ENCODE measurements around the gene SIGLEC12.

The SIGLEC12 gene

GRCh38 chr19:51501594-51502263 lies at the start of gene SIGLEC12:
SIGLEC12 (minus strand) TSS chr19:51501800; CDS start chr19:51501733, 67 bp downstream.
- DNase-seq (ENCODE audit: low read depth in 2 of 2): no peak

GRCh38 chr19:51550848-51551672 lies 49.5 kb upstream of the SIGLEC12 start:
- DNase-seq (ENCODE audit: low read depth in 2 of 2): no peak

GRCh38 chr19:51549533-51550324 lies 48.1 kb upstream of the SIGLEC12 start:
- no peak for DNase-seq (ENCODE audit: low read depth in 2 of 2)

GRCh38 chr19:51548891-51549305 lies 47.3 kb upstream of the SIGLEC12 start:
- no peak for DNase-seq (ENCODE audit: low read depth in 2 of 2)

GRCh38 chr19:51548213-51548651 lies 46.6 kb upstream of the SIGLEC12 start:
- no peak for DNase-seq (ENCODE audit: low read depth in 2 of 2)

- no peak for DNase-seq (ENCODE audit: low read depth in 2 of 2)
Measured at GRCh38 chr19:51547397-51548212, 46.0 kb upstream of the SIGLEC12 start.

- no peak for DNase-seq (ENCODE audit: low read depth in 2 of 2)
Measured at GRCh38 chr19:51546650-51547396, 45.2 kb upstream of the SIGLEC12 start.

- no peak for DNase-seq (ENCODE audit: low read depth in 2 of 2)
Measured at GRCh38 chr19:51546107-51546649, 44.6 kb upstream of the SIGLEC12 start.

- no peak for DNase-seq (ENCODE audit: low read depth in 2 of 2)
Measured at GRCh38 chr19:51544038-51544437, 42.4 kb upstream of the SIGLEC12 start.

- DNase-seq (ENCODE audit: low read depth in 2 of 2): no peak
Measured at GRCh38 chr19:51542699-51543098, 41.1 kb upstream of the SIGLEC12 start.

- no peak for DNase-seq (ENCODE audit: low read depth in 2 of 2)
Measured at GRCh38 chr19:51541458-51542357, 40.1 kb upstream of the SIGLEC12 start.

- DNase-seq (ENCODE audit: low read depth in 2 of 2): no peak
Measured at GRCh38 chr19:51539821-51540366, 38.3 kb upstream of the SIGLEC12 start.

GRCh38 chr19:51535535-51535934 lies 33.9 kb upstream of the SIGLEC12 start:
- DNase-seq (ENCODE audit: low read depth in 2 of 2): no peak

GRCh38 chr19:51531349-51532315 lies 30.0 kb upstream of the SIGLEC12 start, which contains the start of gene SIGLEC6:
SIGLEC6 (minus strand) TSS chr19:51531670; CDS start chr19:51531648, 22 bp downstream.
- DNase-seq (ENCODE audit: low read depth in 2 of 2): no peak

GRCh38 chr19:51530616-51531015 lies 29.0 kb upstream of the SIGLEC12 start:
- DNase-seq (ENCODE audit: low read depth in 2 of 2): no peak

GRCh38 chr19:51529301-51529700 lies 27.7 kb upstream of the SIGLEC12 start:
- DNase-seq (ENCODE audit: low read depth in 2 of 2): no peak

- no peak for DNase-seq (ENCODE audit: low read depth in 2 of 2)
Measured at GRCh38 chr19:51525651-51526050, 24.1 kb upstream of the SIGLEC12 start.

All from stimulated activated CD4-positive, alpha-beta T cell treated with anti-CD3 and anti-CD28 coated beads, Interleukin-12 subunit alpha, Interleukin-12 subunit beta, amount 100 ng/mL, for 24 hours (primary cell).